Right ventricle myocardium inferior (tissue), 1 donor: ENCODE measurements around the gene MPG. TPM values are rescaled to one million over a fixed set of nuclear protein-coding genes. Genes with fewer than 3 reads are reported as not detected.
"Not testable (repeated sequence)": the region's sequence is repeated elsewhere in the genome, so short reads cannot be mapped to it uniquely, and the experiment has no call there.

Experiments
- ATAC-seq: fragments of 200-7000 bp; cut with Tn5 transposase; one replicate; pipeline ENCODE4 v1.9.1; 2020; ENCODE audit warnings: mild to moderate bottlenecking, moderate library complexity
- DNase-seq: peaks from one replicate; pipeline ENCODE4 v3.0.0; 2021; ENCODE audit errors: missing footprints
- intact Hi-C: fragments of 100-400 bp; cut with DNase I; formaldehyde crosslinking; loops from one replicate; pipeline ENCODE4 v1.11.0; 2022
- long read RNA-seq: library from polyadenylated mRNA; unstranded; transcript quantifications from one replicate; pipeline ENCODE4 v2.0.0, GENCODE V29; 2021
- total RNA-seq: library from RNA; stranded (reverse); fragmentation: NEBNext Ultra II Directional; extraction: Animal tissue kit (Norgen Biotek cat#: 25700); gene quantifications from one replicate; pipeline ENCODE4 v1.2.1, GENCODE V29; 2021
- donor health status: DM: no; HTN: yes; CAD: no; lungs with severe emphysema.

The MPG gene, protein sequence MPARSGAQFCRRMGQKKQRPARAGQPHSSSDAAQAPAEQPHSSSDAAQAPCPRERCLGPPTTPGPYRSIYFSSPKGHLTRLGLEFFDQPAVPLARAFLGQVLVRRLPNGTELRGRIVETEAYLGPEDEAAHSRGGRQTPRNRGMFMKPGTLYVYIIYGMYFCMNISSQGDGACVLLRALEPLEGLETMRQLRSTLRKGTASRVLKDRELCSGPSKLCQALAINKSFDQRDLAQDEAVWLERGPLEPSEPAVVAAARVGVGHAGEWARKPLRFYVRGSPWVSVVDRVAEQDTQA
- total RNA-seq: 37.2 TPM
- long read RNA-seq, transcript MPG-202 (4 exons, 1,205 nt): major isoform, 26 of 37 reads
- long read RNA-seq, partial matches to known transcripts: 7 of 37 reads
- long read RNA-seq, other reads (novel, unspliced or antisense): 4 of 37 reads

DNA sequence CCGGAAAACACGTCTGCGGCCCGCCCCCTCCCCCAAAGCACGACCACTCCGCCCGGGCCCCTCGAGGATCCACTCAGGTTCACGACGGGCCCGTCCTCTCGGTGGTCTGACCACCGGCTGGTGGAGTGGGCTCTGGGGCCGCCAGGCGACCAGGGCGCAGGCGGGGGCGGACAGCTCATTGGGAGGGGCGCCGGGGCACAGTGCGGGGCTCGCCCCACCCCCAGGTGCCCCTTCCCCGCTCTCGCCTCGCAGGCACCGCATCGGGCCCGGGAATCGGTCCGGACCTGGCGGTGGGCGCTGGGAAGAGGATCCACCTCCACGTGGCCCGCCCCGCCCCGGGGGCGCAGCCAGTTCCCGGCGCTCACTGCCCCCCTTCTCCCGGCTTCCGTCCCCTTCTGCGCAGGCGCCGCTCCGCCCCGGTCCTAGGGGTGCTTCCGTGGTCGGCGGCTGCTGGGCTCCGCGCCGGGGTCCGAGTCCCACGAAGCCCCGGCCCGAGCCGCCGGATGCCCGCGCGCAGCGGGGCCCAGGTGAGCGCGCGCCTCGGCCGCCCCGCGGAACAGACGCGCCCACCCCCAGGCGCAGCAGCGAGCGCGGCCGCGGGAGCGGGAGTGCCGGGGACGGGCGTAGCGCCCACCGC is at the start of gene MPG:
MPG (plus strand) TSS at position 419 of the 637 bp plus-strand sequence; CDS start at position 504, 85 bp downstream.
- peak; percentile 92 for DNase-seq
- ATAC-seq: peak; percentile 67
- intact Hi-C loops: no loop called here

DNA sequence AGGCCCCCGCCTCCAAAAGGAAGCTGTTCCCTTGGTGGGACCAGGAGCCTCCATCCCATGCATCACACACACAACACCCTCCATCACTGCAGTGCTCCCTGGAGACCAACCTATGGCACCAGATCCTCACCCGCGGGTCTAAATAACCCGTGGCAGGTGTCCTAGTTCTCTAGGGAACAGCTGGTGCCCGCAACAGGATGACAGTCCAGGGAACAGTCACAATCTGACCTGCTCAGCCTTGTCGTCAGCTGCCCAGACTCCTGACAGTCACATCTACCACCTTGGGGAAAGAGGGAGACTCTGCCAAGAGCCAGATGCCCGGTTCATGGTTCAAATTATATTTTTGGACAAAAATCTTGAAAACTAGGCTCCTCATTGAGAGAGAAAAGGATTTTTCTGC is 47.4 kb upstream of the MPG start:
- ATAC-seq, intact Hi-C loops, DNase-seq: not testable (repeated sequence)

DNA sequence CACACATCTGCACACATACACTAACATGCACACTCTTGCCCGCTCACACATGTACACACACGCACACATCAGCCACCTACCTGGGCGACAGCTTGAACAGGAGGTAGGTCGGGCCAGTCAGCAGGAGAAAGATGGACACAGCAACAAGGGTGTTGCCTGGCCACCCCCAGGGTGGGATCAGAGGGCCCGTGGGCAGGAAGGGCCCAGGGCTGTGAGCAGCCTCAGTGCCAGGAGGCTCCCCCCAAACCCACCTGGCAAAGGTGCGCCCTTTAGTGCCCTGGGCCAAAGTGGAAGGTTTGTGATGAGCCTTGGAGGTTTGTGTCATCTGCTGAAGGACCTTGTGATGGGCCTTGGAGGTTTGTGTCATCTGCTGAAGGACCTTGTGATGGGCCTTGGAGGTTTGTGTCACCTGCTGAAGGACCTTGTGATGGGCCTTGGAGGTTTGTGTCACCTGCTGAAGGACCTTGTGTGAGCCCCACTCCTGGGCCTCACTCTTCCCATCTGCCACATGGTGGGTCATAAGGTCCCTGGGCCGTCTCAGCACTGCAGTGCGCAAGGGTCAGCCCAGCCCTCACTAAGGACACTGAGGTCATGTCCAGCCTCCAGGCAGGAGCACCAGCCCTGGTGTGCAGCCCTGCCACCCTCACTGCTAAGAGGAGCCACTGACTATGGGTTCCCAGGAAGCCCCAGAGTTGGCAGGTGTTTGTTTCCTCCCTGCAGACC is 44.7 kb upstream of the MPG start:
- ATAC-seq, DNase-seq, intact Hi-C loops: not testable (repeated sequence)

DNA sequence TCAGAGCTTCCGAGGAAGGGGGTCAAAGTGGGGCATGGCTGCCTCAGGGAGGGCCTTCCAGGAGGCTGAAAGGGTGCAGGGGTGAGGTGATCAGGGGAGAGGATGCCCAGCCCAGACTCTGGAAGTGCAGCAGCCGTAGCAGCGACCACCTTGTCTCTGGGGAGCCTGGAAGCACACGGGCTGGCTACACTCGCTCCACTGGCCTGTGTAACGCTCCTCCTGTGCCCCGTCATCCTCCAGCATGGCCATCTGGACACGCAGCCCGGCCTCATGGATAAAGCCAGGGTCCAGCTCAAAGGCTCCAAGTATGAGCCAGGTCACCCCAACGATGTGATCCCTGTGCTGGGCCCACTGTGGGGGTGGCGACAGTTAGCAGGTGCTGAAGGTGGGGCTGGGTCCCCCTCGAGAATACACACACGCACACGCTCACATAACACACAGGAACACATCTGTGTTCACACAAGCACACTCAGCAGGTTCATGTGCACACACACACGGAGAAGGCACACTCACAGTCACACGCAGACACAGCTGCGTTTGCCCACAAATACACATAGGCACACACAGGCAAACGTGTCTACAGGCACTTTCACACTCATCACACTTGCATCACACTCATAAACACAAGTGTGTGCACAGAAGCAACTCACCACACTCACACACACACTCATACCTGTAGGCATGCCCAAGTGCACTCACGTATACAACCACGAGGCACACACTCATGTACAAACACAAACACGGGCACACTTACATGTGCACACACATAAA is 44.0 kb upstream of the MPG start:
- no peak for ATAC-seq
- DNase-seq: no peak
- intact Hi-C loops: no loop called here

DNA sequence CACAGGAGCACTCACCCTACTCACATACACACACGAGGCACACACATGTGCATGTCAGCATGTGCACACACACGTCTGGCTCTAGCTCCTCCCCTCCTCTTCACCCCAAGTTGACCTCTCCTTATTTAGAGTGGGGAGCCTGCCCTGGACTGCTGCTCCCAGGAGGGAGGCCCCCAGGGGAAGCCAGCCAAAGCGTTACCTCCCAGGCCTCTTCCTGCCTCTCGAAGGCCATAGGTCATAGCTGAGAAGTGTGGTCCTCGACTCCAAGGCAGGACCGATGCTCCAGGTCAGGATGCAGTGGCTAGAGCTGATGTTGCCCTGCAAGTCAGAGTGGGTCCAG is 43.4 kb upstream of the MPG start:
- DNase-seq (no peak), ATAC-seq (no peak)
- intact Hi-C loops: no loop called here

DNA sequence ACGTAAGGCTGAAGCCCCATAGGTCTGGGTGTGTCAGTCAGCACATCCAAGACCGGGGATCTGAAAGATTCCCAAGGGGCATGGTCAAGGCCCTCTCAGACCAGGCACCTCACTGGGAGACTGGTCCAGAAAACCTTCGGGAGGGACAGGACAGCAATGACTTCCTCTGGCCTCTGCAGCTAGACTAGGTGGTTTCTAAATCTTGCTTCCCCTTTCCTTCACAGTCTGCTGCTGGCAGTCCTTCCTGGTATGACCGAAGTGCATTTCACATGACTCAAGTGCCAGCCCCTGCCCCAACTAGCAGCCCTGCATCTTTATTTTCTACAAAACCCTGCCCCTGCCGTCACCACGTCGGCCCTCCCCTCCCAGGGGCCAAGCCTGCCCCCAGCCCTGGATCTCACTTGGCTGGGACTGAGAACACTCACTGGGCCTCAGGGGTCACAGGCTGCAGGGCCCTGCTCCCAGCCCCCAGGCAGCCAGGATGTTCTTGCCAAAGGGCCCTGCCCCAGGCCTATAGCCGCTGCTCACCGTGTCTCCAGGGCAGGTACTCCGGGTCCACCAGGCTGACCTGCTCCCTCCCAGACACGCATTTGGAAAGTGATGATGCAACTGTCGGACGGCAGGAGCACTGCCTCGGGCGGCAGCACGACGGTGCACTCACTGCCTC is 42.9 kb upstream of the MPG start:
- intact Hi-C loops: no loop called here
- ATAC-seq (peak; percentile 35), DNase-seq (no peak)

DNA sequence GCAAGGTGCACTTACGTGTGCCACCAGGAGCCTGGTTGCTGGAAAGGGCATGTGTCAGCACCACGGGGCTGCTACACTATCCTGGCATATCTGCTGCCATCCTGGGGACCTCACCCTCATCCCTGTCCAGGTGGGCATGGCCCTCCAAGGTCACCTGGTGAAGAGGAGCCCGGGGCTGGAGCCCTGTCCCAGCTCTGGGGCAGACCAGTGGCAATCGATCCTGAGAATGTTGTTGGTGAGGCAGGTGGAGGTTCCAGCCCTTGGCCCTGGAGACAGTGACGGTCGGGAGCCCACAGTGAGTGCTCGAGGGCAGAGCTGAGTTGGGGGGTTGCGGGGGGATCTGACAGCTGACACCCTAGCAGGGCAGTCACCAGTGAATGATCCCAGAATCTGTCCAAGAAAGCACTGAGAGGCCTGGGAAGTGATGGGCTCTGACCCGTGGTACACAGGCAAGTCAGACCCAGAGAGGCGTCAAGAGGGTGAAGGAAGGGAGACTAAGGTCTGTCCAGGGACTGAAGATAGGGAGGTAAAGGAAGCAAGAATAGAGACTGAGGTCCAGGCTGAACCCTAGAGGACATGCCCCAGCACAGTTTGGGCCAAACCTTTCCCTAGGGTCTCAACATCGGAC is 42.2 kb upstream of the MPG start:
- no peak for ATAC-seq
- no peak for DNase-seq
- intact Hi-C loops: no loop called here

DNA sequence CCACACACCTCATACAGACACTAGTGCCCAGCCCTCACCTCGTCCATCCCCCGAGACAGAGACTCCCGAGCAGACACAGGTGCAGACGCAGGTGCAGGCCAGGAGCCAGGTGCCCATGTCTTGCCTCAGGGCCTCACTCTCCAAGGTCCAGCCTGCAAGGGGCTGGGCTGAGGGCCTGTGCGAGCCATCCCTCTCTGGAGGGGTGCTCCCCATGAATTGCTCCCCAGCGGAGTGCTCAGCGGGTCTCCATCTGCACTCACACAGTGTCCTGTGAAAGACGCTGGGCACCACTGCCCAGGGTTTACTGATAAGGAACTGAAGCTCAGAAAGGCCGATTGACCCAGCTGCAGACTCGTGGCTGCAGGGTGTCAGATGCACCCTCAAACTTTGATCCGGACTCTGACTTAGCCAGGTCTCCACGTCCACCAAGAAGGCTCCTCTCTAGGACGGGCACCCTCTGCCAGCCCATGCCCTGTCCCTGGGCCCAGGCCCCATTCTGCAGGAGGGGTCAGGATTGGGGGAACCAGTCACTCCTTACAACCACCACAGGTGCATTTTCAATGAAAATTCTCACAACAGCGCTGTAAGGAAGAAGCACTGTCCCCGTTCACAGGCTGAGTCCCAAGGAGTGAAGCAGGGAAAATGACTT is 41.6 kb upstream of the MPG start:
- no peak for ATAC-seq
- DNase-seq: no peak
- intact Hi-C loops: no loop called here

DNA sequence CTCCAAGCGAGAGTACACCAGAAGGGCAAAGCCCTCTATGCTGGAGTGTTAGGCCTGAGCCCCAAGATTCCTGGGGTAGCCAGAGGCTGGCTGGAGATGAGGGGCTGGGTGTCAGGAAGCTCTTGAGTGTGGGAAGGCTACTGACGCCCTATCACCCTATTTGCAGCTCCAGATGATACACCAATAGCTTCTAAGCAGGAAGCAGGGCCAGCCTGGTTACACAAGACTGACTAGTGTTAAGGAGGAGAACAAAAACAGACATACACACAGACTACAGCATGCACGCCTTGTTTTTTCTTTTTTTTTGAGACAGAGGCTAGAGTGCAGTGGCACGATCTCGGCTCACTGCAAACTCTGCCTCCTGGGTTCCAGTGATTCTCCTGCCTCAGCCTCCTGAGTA is 40.5 kb upstream of the MPG start:
- ATAC-seq (no peak), DNase-seq (no peak)
- intact Hi-C loops: no loop called here

DNA sequence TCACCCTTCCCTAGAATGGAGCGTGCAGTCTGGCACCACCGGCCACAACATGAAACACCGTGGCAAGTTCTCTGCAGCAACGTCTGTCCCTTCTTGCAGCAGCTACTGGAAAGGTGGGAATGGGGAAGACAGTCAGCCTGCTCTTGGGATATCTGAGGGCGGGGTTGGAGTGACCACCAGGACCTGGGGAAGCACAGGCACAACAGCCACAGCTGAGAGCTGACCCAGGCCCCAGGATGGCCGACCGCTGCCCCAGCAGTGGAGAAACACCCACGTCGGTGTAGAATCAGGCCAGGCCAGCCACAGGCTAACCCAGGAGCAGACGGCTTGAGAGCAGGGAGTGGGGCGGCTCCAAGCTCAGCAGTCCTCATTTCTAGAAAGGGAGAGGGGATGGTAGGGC is 39.8 kb upstream of the MPG start:
- ATAC-seq, intact Hi-C loops, DNase-seq: not testable (repeated sequence)

DNA sequence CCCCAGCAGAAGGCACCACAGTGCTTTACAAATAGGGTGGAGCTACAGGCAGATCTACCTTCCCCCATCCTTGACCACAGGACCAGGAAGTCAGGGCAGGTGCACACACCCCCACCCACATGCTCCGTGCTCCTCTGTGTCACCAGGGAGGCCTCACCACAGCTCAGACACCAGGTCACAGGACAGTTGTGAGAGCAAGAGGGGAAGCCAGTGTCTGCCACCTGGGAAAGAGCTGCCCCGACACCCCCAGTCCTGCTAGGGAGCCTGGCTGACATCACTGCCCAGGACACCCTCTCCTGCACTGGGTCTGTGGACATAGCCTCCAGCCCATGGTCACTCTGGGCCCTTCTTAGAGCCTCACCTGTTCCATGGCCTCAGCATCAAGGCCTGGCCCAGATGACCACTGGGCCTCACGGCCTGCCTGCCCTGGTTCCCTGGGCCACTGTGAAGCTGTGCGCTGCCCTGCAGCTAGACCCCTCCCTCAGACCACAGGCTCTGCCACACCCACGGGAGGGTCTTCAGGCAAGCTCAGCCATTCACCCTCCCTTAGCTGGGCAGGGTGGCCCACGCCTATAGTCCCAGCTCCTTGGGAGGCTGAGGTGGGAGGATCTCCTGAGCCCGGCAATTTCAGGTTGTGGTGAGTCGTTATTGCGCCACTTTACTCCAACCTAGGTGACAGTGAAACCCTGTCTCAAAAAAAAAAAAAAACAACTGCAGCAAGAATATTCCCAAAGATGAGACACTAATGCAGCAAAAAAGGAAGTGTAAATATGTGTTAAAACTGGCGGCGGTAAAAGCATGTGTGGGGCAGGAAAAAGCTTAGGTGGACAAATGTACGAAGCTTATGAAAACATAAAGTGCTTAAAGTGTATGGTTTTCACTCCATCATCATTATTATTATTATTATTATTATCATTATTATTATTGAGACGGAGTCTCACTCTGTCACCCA is 38.8 kb upstream of the MPG start:
- ATAC-seq: no peak
- no peak for DNase-seq
- intact Hi-C loops: no loop called here

DNA sequence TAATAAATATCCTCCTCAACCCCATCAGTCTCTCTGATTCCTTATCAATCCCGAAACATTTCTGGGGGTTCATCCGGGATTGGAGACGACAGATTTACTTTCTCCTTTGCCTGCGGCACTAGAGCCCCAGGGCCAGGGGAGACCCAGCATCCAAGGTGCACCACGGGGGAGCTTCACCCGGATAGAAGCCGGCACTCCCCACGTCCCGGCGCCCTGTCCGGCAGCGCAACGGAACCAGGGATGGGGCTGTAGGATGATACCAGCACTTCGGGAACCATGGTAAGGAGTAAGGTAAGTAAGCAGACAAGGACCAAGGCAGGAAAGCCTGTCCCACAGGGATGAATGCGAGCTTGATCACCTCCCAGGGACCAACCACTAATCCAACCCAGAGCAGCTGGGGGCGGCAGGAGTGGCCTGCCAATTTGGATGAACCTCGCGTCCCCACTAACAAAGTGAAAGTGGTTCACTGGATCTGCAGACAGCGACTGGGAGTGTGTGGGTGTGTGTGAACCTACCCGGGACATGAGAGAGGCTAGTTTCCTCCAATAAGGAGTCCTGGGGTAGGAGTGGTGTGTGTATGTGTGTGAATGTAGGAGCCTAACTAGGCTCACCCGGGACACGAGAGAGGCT is 36.5 kb upstream of the MPG start:
- intact Hi-C loops: no loop called here
- DNase-seq (no peak), ATAC-seq (peak; percentile 73)

DNA sequence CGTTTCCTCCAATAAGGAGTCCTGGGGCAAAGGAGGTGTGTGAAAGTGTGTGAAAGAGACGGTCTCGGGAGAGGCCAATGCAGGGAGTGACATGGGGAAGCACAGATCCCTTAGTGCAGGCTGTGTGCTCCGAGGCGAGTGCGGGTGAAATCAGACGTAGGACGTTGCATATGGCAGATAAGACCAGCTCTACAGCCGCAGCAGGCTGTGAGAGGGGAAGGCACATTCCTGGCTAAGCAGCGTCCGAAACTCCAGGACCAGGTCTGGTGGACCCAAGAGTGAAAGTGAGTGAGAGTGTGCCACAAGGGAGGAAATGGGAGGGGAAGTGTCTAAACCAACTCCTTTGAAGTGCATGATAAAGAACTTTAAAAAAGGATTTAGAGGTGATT is 36.0 kb upstream of the MPG start:
- DNase-seq: no peak
- peak; percentile 7 for ATAC-seq
- intact Hi-C loops: no loop called here

DNA sequence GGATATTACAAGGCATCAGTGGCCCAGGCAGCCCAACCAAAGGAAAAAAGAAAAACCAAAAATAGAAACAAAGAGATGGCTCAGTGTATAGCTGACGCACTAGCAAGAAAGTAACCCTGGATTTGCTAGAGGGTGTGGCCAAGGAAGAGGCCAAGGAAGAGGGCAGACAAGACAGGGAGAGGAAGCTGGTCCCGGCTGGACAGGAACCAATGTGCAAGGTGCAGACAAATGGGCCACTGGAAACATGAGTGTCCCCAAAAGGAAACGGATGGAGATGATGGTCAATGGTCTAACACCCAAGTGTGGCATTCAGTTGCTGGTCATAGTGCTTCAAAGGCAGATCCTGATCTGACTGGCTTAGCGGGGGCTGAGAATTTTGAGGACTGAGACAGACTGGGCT is 35.3 kb upstream of the MPG start:
- DNase-seq (no peak), ATAC-seq (no peak)
- intact Hi-C loops: no loop called here

DNA sequence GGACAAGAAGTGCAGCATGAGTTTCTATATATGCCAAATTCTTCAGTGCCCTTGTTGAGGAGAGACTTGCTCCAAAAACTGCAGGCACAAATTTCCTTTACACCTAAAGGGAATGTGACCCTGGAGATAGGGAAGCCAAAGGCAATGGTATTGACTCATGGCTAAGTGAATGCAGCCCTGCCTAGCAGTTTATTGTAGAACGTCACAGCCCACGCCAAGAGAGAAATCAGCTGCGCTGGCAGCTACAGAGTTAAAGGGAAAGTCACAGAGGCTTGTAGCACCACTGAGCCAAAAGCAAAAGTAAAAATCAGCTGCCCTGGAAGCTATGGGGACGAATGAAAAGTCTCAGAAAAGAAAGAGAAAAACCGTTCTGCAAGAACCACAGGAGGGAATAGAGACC is 34.7 kb upstream of the MPG start:
- DNase-seq (no peak), ATAC-seq (no peak)
- intact Hi-C loops: no loop called here

DNA sequence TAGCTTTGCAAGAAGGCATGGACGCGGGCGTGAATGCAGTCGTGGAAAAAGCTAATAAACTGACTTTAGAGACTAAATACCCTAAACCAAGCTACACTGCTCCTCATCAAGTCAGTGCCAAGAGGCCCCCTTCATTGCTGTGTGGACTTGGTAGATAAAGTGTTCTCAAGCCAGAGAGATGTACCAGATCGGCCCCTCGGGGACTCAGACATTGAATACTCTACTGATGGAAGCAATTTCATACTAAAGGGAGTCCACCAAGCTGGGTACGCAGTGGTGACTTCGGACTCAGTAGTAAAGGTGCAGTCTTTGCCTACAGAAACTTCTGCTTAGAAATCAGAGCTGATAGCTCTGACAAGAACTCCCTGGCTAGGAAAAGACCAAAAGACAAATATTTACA is 33.4 kb upstream of the MPG start:
- ATAC-seq (no peak), DNase-seq (peak; percentile 2)
- intact Hi-C loops: no loop called here
